Activated naive CD8-positive, alpha-beta T cell treated with anti-CD3 and anti-CD28 coated beads, Interleukin-2, amount 50 U/mL, for 24 hours (primary cell): ENCODE measurements around the gene FPR3.

Source experiments
- ATAC-seq: fragments of 150-1000 bp; cut with Tn5 transposase; one replicate; pipeline ENCODE4 v1.10.0; 2021
- DNase-seq: peaks from one replicate; pipeline ENCODE4 v3.0.0; 2021
- H3K27ac Mint-ChIP-seq: one replicate; pipeline ENCODE4 v1.8.0; 2021; ENCODE audit warnings: mild to moderate bottlenecking, mixed read lengths
- H3K27me3 Mint-ChIP-seq: one replicate; pipeline ENCODE4 v1.8.0; 2021; ENCODE audit warnings: mixed read lengths
- H3K36me3 Mint-ChIP-seq: one replicate; pipeline ENCODE4 v1.8.0; 2021; ENCODE audit warnings: low read depth, mixed read lengths
- H3K4me1 Mint-ChIP-seq: one replicate; pipeline ENCODE4 v1.8.0; 2021; ENCODE audit warnings: mixed read lengths
- H3K4me3 Mint-ChIP-seq: one replicate; pipeline ENCODE4 v1.8.0; 2021; ENCODE audit warnings: mild to moderate bottlenecking, moderate library complexity, mixed read lengths
- H3K9me3 Mint-ChIP-seq: one replicate; pipeline ENCODE4 v1.8.0; 2021; ENCODE audit warnings: mixed read lengths

Gene FPR3, protein sequence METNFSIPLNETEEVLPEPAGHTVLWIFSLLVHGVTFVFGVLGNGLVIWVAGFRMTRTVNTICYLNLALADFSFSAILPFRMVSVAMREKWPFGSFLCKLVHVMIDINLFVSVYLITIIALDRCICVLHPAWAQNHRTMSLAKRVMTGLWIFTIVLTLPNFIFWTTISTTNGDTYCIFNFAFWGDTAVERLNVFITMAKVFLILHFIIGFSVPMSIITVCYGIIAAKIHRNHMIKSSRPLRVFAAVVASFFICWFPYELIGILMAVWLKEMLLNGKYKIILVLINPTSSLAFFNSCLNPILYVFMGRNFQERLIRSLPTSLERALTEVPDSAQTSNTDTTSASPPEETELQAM

DNA sequence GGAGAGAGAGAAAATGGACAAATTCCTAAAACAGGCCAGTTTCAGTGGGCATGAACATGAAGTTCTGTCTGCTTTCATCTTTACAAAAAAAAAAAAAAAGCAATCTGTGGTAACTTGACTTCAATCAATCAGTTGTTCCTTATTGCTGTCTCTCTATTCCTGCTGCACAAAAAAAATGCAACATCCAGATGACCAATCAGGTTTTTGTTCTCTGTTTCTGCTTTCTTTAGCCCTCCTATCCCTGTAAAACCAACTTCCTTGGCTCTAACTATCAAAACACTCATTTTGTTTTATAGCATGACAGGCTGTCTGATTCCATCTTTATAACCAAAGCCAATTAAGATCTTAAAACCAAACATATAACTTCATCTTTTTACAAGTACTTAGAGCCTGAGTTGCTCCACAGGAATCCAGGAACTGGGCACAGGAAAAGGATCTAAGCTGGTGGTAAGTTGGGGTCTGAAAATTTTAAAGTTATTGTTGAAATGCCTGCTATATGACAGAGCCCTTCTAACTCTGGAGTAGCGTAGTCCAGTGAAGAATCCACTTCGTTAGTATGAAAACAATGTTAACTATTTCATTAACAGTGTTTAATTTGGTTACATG lies at the start of gene FPR3:
Gene FPR3 (plus strand): TSS at position 273 of the 606 bp plus-strand sequence. CDS start 28,592 bp downstream, outside the sequence.
- Mint-ChIP-seq H3K27ac (no peak within 1 kb of the TSS), H3K9me3 (peaks cover 36% of the 10 kb centered on the region), H3K27me3 (peaks cover 20% of the 10 kb centered on the region), H3K36me3 (no peaks in the 10 kb centered on the region), H3K4me3 (no peak within 1 kb of the TSS), H3K4me1 (no peaks in the 10 kb centered on the region)
- no peak for ATAC-seq
- no peak for DNase-seq

DNA sequence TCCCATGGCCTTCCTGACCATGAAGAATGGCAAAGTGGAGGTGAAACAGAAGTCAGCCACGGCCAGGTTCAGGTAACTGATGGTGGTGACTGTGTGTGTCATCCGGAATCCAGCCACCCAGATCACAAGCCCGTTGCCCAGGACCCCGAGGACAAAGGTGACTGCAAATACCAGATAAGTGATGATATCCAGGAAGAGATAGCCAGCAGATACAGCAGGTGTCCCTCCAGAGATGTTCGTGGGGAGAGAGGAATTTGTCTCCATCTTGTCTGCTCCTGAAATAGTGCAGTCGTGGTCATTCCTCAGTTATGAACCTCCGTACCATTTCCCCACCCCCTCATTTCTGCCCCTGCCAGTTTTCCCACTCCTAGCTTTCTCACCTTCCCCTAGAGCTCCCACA lies 48.2 kb upstream of the FPR3 start:
- Mint-ChIP-seq H3K36me3 (no peaks in the 10 kb centered on the region), H3K4me1 (no peaks in the 10 kb centered on the region), H3K27ac (no peak overlapping the region), H3K27me3 (peaks cover 11% of the 10 kb centered on the region), H3K9me3 (no peaks in the 10 kb centered on the region), H3K4me3 (no peak overlapping the region)
- ATAC-seq (no peak), DNase-seq (no peak)

DNA sequence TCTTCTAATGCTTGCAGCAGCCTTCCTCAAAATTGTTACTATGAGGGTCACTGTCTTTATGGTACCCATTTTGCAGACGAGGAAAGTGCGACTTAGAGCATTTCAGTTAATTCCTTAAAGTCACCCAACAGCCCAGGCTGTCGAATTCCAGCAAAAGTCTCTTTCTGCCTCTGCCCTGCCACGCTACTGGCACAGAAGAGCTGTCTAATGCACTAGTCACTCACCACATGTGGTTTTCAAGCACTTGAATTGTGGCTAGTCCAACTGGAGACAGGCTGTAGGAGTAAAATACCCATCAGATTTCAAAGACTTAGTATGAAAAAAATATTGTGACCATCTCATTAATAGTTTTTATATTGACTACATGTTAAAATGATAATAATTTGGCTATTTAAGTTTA lies 45.0 kb upstream of the FPR3 start:
- Mint-ChIP-seq H3K4me1 (no peaks in the 10 kb centered on the region), H3K36me3 (no peaks in the 10 kb centered on the region), H3K27ac (no peak overlapping the region), H3K9me3 (no peaks in the 10 kb centered on the region), H3K27me3 (peaks cover 6% of the 10 kb centered on the region), H3K4me3 (no peak overlapping the region)
- ATAC-seq (no peak), DNase-seq (no peak)

DNA sequence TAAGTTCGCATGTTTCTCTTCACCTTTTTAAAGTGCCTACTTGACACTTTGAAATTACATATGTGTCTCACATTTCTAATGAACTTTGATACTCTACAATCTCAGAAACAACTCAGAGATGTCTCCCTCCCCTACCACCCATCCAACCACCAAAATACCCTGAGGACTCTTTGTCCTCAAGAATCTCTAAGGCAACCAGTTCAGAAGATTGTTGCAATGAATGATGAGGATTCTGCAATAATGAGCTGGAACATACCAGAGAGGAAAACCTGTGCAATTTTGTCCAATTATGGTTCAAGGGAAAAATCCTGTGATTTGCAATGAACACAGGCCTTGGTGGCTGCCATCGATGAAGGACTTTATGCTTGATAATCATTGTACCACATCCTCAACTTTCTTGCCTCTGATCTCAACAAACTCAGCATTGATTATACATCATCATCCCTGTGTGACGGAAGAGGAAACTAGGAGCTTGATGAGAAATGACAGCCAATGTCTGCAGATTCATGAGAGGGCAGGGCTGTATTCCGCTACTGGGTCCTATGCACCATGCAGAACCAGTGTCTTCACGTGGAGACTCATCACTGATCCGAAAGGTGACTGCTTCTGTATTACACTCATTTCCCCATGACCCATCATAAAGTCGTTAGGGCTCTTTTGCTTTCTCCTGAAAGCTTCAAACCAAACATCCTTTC lies 44.4 kb upstream of the FPR3 start:
- no peak for DNase-seq

DNA sequence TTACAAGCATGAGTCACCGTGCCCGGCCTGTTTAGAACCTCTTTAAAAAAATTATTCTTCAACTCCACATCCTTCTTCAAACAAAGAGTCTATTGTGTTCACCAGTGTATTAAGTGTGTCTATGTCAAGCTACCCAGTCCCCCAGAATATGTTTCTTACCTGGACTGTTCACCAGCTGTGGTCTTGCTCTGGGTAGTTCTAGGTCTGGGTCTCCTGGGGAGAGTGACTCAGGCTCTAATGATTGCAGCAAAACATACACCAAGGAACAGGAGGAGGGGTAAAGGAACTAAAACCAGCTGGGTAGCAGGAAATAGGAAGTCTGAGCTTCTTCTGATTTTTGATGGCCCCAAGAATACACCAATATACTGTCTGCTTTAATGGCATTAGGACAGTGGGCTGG lies 43.3 kb upstream of the FPR3 start, which contains the start of gene FPR1:
Gene FPR1 (minus strand): TSS at position 224 of the 400 bp plus-strand sequence. CDS start 4,884 bp downstream, outside the sequence.
- Mint-ChIP-seq H3K36me3 (no peaks in the 10 kb centered on the region), H3K4me1 (no peaks in the 10 kb centered on the region), H3K27ac (no peak within 1 kb of the TSS), H3K27me3 (peaks cover 3% of the 10 kb centered on the region), H3K4me3 (no peak within 1 kb of the TSS), H3K9me3 (peaks cover 4% of the 10 kb centered on the region)
- no peak for DNase-seq
- no peak for ATAC-seq

More for the DNA sequence above, 44.4 kb upstream of the FPR3 start:
- Mint-ChIP-seq H3K27me3 (peaks cover 3% of the 10 kb centered on the region), H3K27ac (no peak overlapping the region), H3K4me1 (no peaks in the 10 kb centered on the region), H3K36me3 (no peaks in the 10 kb centered on the region), H3K9me3 (peaks cover 4% of the 10 kb centered on the region), H3K4me3 (no peak overlapping the region)
- ATAC-seq: no peak

DNA sequence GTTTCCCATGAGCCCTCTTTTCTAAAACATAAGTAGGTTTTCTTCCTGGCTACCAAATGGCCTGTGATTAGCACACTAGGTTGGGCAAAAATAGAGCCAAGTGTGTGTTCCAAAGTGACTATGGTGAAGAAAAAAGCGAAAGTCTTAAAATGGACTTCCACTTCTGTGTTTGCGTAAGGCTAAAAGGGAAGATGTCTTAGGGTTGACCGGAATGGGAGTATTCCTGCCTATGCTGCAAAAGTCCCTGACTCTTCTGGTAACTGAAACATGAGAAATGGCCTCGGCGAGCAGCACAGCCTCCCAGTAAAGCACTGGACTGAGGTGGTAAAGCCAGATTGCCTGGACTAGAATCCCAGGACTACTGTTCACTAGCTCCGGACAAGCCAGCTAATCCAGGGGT lies 40.8 kb upstream of the FPR3 start:
- Mint-ChIP-seq H3K27ac (no peak overlapping the region), H3K36me3 (no peaks in the 10 kb centered on the region), H3K27me3 (no peaks in the 10 kb centered on the region), H3K9me3 (peaks cover 4% of the 10 kb centered on the region), H3K4me3 (no peak overlapping the region), H3K4me1 (no peaks in the 10 kb centered on the region)
- DNase-seq (no peak), ATAC-seq (no peak)

DNA sequence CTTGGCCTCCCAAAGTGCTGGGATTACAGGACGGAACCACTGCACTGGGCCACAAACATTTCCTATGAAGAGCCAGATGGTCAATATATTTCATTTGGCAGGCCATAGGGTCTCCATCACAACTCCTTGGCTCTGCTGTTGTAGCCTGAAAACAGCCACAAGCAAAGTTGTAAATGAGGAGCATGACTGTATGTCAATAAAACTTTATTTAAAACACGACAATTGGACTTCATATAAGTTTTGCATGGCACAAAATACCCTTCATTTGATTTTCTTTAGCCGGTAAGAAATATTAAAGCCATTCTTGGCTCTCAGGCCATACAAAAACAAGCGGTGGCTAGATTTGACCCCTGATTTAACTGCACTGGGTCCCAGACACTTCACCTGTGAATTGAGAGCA lies 40.2 kb upstream of the FPR3 start:
- no peak for DNase-seq
- no peak for ATAC-seq
- H3K27ac Mint-ChIP-seq: no peak overlapping the region
- H3K36me3 Mint-ChIP-seq: no peaks in the 10 kb centered on the region
- H3K27me3 Mint-ChIP-seq: no peaks in the 10 kb centered on the region
- H3K4me3 Mint-ChIP-seq: no peak overlapping the region
- H3K9me3 Mint-ChIP-seq: peaks cover 4% of the 10 kb centered on the region
- H3K4me1 Mint-ChIP-seq: no peaks in the 10 kb centered on the region

DNA sequence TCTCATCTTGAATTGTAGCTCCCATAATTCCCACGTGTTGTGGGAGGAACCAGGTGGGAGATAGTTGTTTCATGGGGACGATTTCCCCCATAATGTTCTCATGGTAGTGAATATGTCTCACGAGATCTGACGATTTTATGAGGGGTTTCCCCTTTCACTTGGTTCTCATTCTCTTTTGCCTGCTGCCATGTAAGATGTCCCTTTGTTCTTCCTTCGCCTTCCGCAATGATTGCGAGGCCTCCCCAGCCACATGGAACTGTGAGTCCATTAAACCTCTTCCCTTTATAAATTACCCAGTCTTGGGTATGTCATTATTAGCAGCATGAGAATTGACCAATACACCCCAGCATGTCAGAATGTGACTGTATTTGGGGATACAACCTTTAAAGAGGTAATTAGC lies 39.4 kb upstream of the FPR3 start:
- Mint-ChIP-seq H3K9me3 (peaks cover 4% of the 10 kb centered on the region), H3K4me1 (no peaks in the 10 kb centered on the region), H3K4me3 (no peak overlapping the region), H3K27me3 (no peaks in the 10 kb centered on the region), H3K36me3 (no peaks in the 10 kb centered on the region), H3K27ac (no peak overlapping the region)
- ATAC-seq (no peak), DNase-seq (no peak)

DNA sequence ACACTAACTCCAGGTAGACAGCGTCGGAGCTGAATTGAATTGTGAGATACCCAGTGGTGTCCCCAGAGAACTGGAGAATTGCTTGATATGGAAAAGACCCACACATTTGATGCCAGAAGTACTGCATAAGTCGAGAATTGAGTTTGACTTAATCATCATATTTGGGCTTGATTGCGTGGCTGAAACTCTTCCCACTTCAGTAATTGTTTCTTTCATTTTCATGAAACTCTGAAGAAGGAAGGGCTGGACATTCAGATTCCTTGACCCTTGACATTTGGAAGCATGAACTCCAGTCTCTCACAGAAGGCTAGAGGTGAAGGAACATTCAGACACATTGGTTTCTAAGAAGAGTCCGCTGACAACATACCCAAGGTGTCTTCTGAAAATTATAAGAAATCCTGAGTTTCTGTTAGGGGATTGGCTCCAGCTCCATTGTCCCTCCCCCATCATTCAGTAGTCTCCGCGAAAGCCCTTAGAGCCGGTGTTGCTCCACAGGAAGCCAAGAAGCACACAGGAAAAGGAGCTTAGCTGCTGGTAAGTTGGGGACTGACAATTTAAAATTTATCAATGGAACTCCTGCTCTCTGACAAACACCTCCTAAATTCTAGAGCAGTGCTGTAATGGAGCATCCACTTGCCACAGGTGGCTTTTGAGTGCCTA lies 34.1 kb upstream of the FPR3 start, which contains the start of gene FPR2:
Gene FPR2 (plus strand): TSS at position 484 of the 660 bp plus-strand sequence. CDS start 7,479 bp downstream, outside the sequence.
- Mint-ChIP-seq H3K36me3 (peaks cover 1% of the 10 kb centered on the region), H3K27ac (no peak within 1 kb of the TSS), H3K4me3 (no peak within 1 kb of the TSS), H3K9me3 (peaks cover 8% of the 10 kb centered on the region), H3K27me3 (peaks cover 31% of the 10 kb centered on the region), H3K4me1 (peaks cover 2% of the 10 kb centered on the region)
- ATAC-seq (no peak), DNase-seq (no peak)

DNA sequence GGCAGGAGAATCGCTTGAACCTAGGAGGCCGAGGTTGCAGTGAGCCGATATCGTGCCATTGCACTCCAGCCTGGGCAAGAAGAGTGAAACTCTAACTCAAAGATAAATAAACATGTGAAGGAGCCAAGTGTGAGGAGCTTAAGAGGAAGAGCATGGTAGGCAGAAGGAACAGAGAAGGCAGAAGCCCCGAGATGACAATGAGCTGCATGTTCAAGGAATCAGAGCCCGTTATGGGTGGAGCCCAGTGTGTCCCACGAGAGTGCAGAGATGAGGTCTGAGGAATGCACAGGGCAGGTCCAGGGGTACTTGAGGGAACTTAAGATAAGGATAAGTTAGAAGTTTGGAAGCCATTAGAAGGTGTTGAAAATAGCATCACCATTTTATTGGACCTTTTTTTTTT lies 33.3 kb upstream of the FPR3 start:
- Mint-ChIP-seq H3K4me1 (peaks cover 2% of the 10 kb centered on the region), H3K36me3 (peaks cover 1% of the 10 kb centered on the region), H3K9me3 (peaks cover 8% of the 10 kb centered on the region), H3K4me3 (no peak overlapping the region), H3K27me3 (peaks cover 34% of the 10 kb centered on the region), H3K27ac (no peak overlapping the region)
- ATAC-seq (no peak), DNase-seq (no peak)

DNA sequence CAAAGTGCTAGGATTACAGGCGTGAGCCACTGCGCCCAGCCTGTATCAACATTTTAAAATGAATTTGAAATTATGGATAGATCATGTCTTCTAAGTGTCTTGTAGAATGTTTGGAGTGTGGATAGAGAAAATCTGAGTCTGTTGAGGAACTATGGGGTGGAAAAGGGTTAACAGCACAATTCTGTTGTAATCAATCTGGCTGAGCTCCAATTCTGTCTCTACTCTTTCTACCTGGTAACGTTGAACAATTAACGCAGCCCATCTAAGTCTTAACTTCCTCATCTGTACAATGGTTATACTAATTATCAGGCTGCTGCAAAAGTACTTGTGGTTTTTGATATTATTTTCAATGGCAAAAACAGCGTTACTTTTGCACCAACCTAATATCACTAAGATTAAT lies 29.9 kb upstream of the FPR3 start:
- H3K27me3 Mint-ChIP-seq: peaks cover 37% of the 10 kb centered on the region
- no peak overlapping the region for H3K4me3 Mint-ChIP-seq
- H3K27ac Mint-ChIP-seq: no peak overlapping the region
- peaks cover 2% of the 10 kb centered on the region for H3K4me1 Mint-ChIP-seq
- ATAC-seq (no peak), DNase-seq (no peak)
- H3K36me3 Mint-ChIP-seq: peaks cover 1% of the 10 kb centered on the region
- peaks cover 8% of the 10 kb centered on the region for H3K9me3 Mint-ChIP-seq

DNA sequence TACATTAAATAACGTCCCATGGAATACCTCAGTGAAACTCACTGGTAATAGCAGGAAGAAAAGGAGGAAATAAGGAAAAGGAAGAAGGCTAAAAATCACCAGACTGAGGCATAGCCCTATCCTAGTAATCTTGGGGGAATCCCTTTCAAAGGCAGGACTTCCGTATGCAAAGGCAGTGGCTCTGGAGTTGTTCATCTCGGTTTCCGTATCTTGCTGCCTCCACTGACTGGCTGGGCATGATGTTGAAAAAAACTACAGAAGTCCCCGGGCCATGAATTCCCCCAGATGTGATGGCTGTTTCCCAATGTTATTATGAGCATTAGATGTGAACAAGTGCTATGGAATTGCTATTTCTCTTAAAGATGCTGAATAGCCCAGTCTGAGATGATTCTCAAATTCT lies 28.5 kb upstream of the FPR3 start:
- DNase-seq (no peak), ATAC-seq (no peak)
- Mint-ChIP-seq H3K9me3 (peaks cover 8% of the 10 kb centered on the region), H3K36me3 (peaks cover 1% of the 10 kb centered on the region), H3K27ac (no peak overlapping the region), H3K27me3 (peaks cover 42% of the 10 kb centered on the region), H3K4me3 (no peak overlapping the region), H3K4me1 (peaks cover 2% of the 10 kb centered on the region)

DNA sequence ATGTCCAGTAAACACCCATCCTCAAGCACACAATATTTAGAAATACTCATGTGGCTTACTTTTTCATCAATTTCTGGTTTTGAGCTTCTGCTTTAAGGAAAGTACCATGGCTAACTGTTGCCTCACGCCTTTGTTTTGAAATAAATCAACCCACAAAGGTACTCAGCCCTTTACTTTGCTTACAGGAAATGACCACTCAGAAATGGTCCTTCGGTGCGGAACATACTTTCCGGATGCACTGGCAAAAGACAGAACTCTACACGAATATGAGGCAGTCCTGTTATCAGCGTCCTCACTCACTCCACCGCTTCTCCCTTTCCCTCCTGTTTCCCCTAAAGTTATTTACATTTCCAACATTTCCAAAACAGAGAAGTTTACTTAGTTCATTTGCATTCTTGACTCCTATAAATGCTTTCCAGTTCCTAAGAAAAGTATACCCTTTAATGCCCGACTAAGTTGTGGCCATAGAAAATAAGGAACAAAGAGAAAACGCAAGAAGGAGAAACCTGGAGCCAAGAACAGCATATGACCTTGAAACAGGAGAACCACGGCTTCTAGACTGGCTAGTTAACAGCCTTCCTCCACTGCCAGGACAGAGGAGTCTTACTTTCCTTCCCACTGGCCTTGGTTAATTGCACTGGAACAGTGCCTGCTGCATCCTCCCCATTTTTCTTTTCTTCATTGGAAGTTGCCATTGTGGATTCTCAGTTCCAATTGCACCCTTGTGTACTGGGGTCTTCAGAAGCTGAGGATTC lies 23.4 kb upstream of the FPR3 start:
- no peak overlapping the region for H3K27ac Mint-ChIP-seq
- H3K4me3 Mint-ChIP-seq: no peak overlapping the region
- H3K4me1 Mint-ChIP-seq: no peaks in the 10 kb centered on the region
- ATAC-seq: no peak
- DNase-seq: no peak
- H3K36me3 Mint-ChIP-seq: no peaks in the 10 kb centered on the region
- no peaks in the 10 kb centered on the region for H3K9me3 Mint-ChIP-seq
- H3K27me3 Mint-ChIP-seq: peaks cover 36% of the 10 kb centered on the region

DNA sequence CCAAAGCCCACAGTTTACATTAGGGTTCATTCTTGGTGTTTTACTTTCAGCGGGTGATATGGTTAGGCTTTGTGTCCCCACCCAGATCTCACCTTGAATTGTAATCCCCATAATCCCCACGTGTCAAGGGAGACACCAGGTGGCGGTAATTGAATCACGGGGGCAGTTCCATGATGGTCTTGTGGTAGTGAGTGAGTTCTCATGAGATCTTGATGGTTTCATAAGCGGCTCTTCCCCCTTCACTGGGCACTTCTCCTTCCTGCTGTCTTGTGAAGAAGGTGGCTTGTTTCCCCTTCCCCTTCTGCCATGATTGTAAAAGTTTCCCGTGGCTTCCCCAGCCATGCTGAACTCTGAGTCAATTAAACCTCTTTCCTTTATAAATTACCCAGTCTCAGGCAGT lies 22.0 kb upstream of the FPR3 start:
- no peak overlapping the region for H3K4me3 Mint-ChIP-seq
- H3K27me3 Mint-ChIP-seq: peaks cover 45% of the 10 kb centered on the region
- ATAC-seq: no peak
- H3K4me1 Mint-ChIP-seq: no peaks in the 10 kb centered on the region
- H3K27ac Mint-ChIP-seq: no peak overlapping the region
- H3K36me3 Mint-ChIP-seq: no peaks in the 10 kb centered on the region
- DNase-seq: no peak
- H3K9me3 Mint-ChIP-seq: no peaks in the 10 kb centered on the region
